SU-DHL-6 (cell line): ENCODE results near the gene SCN5A.

Experiments used
- H2AFZ ChIP-seq: fragments of 200-600 bp; sonication (generic); 2 replicates; pipeline ENCODE4 v1.6.1; 2014; ENCODE audit warnings: low read depth, mild to moderate bottlenecking, moderate library complexity, mixed read lengths, antibody characterized with exemption, low read length; ENCODE audit not compliant: severe bottlenecking
- H3F3A ChIP-seq: fragments of 200-600 bp; shearing (Covaris generic); 2 replicates; pipeline ENCODE4 v1.6.0; 2016; ENCODE audit warnings: antibody characterized with exemption, mild to moderate bottlenecking; ENCODE audit not compliant: insufficient read depth
- H3K27ac ChIP-seq: fragments of 200-600 bp; sonication (generic); 2 replicates; pipeline ENCODE4 v1.5.1; 2016; ENCODE audit warnings: low read depth, mild to moderate bottlenecking, low read length, moderate library complexity, mixed read lengths
- H3K27me3 ChIP-seq: fragments of 200-600 bp; sonication (generic), shearing (Covaris generic); 2 replicates; pipeline ENCODE4 v1.6.0; 2014; ENCODE audit warnings: mild to moderate bottlenecking, low read length
- H3K36me3 ChIP-seq: fragments of 200-600 bp; sonication (generic); 2 replicates; pipeline ENCODE4 v1.6.1; 2014; ENCODE audit warnings: mild to moderate bottlenecking, low read length, mixed read lengths
- H3K4me2 ChIP-seq: fragments of 300-600, 200-600 bp; shearing (Covaris generic), sonication (generic); 2 replicates; pipeline ENCODE4 v1.6.0; 2014; ENCODE audit warnings: low read length, low read depth, mild to moderate bottlenecking; ENCODE audit not compliant: poor library complexity, severe bottlenecking
- H3K4me3 ChIP-seq: fragments of 200-600 bp; sonication (generic); 2 replicates; pipeline ENCODE4 v1.5.1; 2014; ENCODE audit warnings: antibody characterized with exemption, low read length, mild to moderate bottlenecking, mixed read lengths; ENCODE audit not compliant: insufficient read depth, poor library complexity, severe bottlenecking
- H3K79me2 ChIP-seq: fragments of 200-600 bp; sonication (generic); 2 replicates; pipeline ENCODE4 v1.6.1; 2014; ENCODE audit warnings: mild to moderate bottlenecking, low read length, moderate library complexity; ENCODE audit not compliant: insufficient read depth
- H3K9ac ChIP-seq: fragments of 200-600 bp; sonication (generic); 2 replicates; pipeline ENCODE4 v1.7.0; 2014; ENCODE audit warnings: mild to moderate bottlenecking, low read length
- H3K9me2 ChIP-seq: fragments of 200-600 bp; sonication (generic); replicated peaks from 2 replicates; pipeline ENCODE4 v1.6.1; 2014; ENCODE audit warnings: low read length; ENCODE audit not compliant: insufficient read depth
- H3K9me3 ChIP-seq: fragments of 200-600 bp; sonication (generic); 2 replicates; pipeline ENCODE4 v1.6.1; 2014; ENCODE audit warnings: low read length, mixed read lengths; ENCODE audit not compliant: insufficient read depth
- H4K20me1 ChIP-seq: fragments of 200-600 bp; sonication (generic); 2 replicates; pipeline ENCODE4 v1.6.1; 2014; ENCODE audit warnings: low read depth, mild to moderate bottlenecking, antibody characterized with exemption, low read length, moderate library complexity, mixed read lengths
- CTCF ChIP-seq: fragments of 200-600 bp; sonication (generic); IDR thresholded peaks from one replicate; pipeline ENCODE4 v1.5.1; 2017; ENCODE audit warnings: antibody characterized with exemption, mild to moderate bottlenecking, low read length, moderate library complexity; ENCODE audit not compliant: insufficient read depth, poor library complexity, severe bottlenecking
- EZH2phosphoT487 ChIP-seq: fragments of 200-600 bp; sonication (generic), shearing (Covaris generic); conservative IDR thresholded peaks from 2 replicates; pipeline ENCODE4 v1.6.1; 2018; ENCODE audit warnings: mild to moderate bottlenecking, antibody characterized with exemption, low read length, moderate library complexity, mixed read lengths

Gene SCN5A

DNA sequence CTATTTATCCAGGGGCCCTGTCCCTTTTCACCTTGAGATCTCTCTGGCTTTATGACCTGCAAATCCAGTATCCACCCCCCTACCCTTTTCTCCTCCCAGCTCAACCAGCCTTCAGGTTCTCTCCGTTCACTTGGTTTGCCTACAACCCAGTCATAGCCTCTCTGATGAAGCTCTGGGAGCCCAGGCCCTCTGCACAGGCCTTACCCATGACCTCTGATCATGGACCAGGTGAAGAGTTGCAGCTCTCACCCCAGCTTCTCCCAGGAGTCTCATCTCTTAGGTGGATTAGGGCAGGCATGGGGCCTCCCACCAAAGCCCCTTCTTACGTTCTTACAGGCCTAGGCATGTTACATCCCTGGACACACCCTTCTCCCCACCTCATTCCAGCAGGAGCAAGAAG lies 93.6 kb downstream of the SCN5A start:
- Histone ChIP-seq H3K9me3 (no peaks in the 10 kb centered on the region), H3K9me2 (no peaks in the 10 kb centered on the region), H3K4me3 (no peak overlapping the region), H3K27ac (no peak overlapping the region), H3K79me2 (no peaks in the 10 kb centered on the region), H2AFZ (no peak overlapping the region), H3K9ac (no peak overlapping the region), H3F3A (no peaks in the 10 kb centered on the region), H4K20me1 (no peaks in the 10 kb centered on the region), H3K4me2 (no peak overlapping the region), H3K27me3 (no peaks in the 10 kb centered on the region), H3K36me3 (no peaks in the 10 kb centered on the region)
- no peak for TF ChIP-seq EZH2phosphoT487
- no peak for TF ChIP-seq CTCF

- H3K4me3 ChIP-seq = no peak overlapping the region
- H3K79me2 ChIP-seq = no peaks in the 10 kb centered on the region
- no peak overlapping the region for H3K4me2 ChIP-seq
- H3F3A ChIP-seq = no peaks in the 10 kb centered on the region
- no peaks in the 10 kb centered on the region for H3K27me3 ChIP-seq
- H3K9me3 ChIP-seq = no peaks in the 10 kb centered on the region
- H3K9ac ChIP-seq = no peak overlapping the region
- H2AFZ ChIP-seq = no peak overlapping the region
- H3K27ac ChIP-seq = no peak overlapping the region
- no peak for TF ChIP-seq EZH2phosphoT487
- TF ChIP-seq CTCF = no peak
- H3K9me2 ChIP-seq = no peaks in the 10 kb centered on the region
- no peaks in the 10 kb centered on the region for H3K36me3 ChIP-seq
- no peaks in the 10 kb centered on the region for H4K20me1 ChIP-seq
These were observed 94.2 kb downstream of the SCN5A start for GRCh38 chr3:38555149-38555840.

DNA sequence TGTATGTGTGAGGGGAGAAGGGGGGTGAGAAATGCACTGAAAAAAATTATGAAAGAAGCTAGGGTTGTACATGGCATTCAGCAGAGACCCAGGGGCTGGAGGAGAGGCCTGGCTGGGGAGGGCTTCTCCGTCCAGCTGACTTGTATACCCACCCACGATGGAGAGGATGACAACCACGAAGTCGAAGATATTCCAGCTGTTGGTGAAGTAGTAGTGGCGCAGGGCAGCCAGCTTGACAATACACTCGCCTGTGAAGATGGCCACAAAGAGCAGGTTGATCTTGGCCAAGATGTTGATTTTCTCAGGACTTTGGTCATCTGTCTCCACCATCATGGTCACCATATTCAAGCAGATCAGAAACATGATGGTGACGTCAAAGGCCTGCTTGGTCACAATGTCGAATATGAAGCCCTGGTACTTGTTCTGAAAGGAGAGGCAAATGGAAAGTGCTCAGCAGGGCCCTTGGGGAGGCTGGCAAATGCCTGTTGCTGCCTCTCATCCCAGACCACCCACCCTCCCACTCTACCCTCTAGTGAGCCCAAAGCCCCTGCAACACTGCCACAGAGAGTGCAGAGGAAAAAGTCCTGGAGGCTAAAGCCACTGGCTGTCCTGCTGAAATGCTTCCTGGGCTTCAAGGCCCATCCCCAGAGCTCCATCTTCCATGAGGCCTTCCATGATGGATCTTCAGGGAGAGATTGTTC lies 95.2 kb downstream of the SCN5A start:
- H3K27ac ChIP-seq = no peak overlapping the region
- no peaks in the 10 kb centered on the region for H3K79me2 ChIP-seq
- no peaks in the 10 kb centered on the region for H3K36me3 ChIP-seq
- no peak overlapping the region for H3K9ac ChIP-seq
- no peak overlapping the region for H3K4me3 ChIP-seq
- no peak overlapping the region for H2AFZ ChIP-seq
- no peaks in the 10 kb centered on the region for H4K20me1 ChIP-seq
- no peaks in the 10 kb centered on the region for H3K27me3 ChIP-seq
- H3K4me2 ChIP-seq = no peak overlapping the region
- TF ChIP-seq EZH2phosphoT487 = no peak
- no peak for TF ChIP-seq CTCF
- H3K9me2 ChIP-seq = no peaks in the 10 kb centered on the region
- H3F3A ChIP-seq = no peaks in the 10 kb centered on the region
- H3K9me3 ChIP-seq = no peaks in the 10 kb centered on the region
